Lung (tissue), 12 donors: ENCODE results near the gene MAP2K7. TPM values are rescaled to one million over a fixed set of nuclear protein-coding genes. Genes with fewer than 3 reads are reported as not detected.
"Not testable (repeated sequence)": the region's sequence is repeated elsewhere in the genome, so short reads cannot be mapped to it uniquely, and the experiment has no call there.

Experiments used
- ATAC-seq: fragments of 200-7000 bp; cut with Tn5 transposase; one replicate; pipeline ENCODE4 v1.9.1; 2020; ENCODE audit warnings: moderate number of reproducible peaks; ENCODE audit not compliant: insufficient read depth, low FRiP score
- DNase-seq, 3 donors: peaks; one replicate each; pipeline ENCODE4 v3.0.0-alpha.2; 2013 to 2017
- H3K27ac ChIP-seq, 2 donors: one replicate each; pipeline ENCODE4 v1.5.1; 2013; ENCODE audit warnings: mild to moderate bottlenecking in 2 of 2, moderate library complexity in 2 of 2, control low read depth in 1 of 2, inconsistent platforms in 1 of 2, low read depth in 1 of 2, low read length in 1 of 2
- H3K27me3 ChIP-seq, 3 donors: one replicate each; pipeline ENCODE4 v1.5.1; 2013; ENCODE audit warnings: low read length in 2 of 3; ENCODE audit not compliant: control insufficient read depth in 3 of 3, insufficient read depth in 3 of 3
- H3K36me3 ChIP-seq, 4 donors: one replicate each; pipeline ENCODE4 v1.5.1; 2013; ENCODE audit warnings: low read length in 4 of 4, mild to moderate bottlenecking in 1 of 4, moderate library complexity in 1 of 4; ENCODE audit not compliant: control insufficient read depth in 4 of 4, insufficient read depth in 4 of 4
- H3K4me1 ChIP-seq, 5 donors: one replicate each; pipeline ENCODE4 v1.5.1; 2013; ENCODE audit warnings: low read length in 5 of 5, mild to moderate bottlenecking in 2 of 5, moderate library complexity in 1 of 5; ENCODE audit not compliant: control insufficient read depth in 5 of 5, insufficient read depth in 5 of 5
- H3K4me3 ChIP-seq: one replicate; pipeline ENCODE4 v1.5.1; 2013; ENCODE audit warnings: mild to moderate bottlenecking, control low read depth, moderate library complexity
- H3K9ac ChIP-seq, 2 donors: one replicate each; pipeline ENCODE4 v1.5.1; 2013; ENCODE audit warnings: low read length in 2 of 2, control low read depth in 1 of 2; ENCODE audit not compliant: insufficient read depth in 1 of 2
- H3K9me3 ChIP-seq, 4 donors: one replicate each; pipeline ENCODE4 v1.5.1; 2013; ENCODE audit warnings: low read length in 3 of 4, mild to moderate bottlenecking in 1 of 4, moderate library complexity in 1 of 4; ENCODE audit not compliant: control insufficient read depth in 4 of 4, insufficient read depth in 3 of 4
- WGBS, 2 donors: extraction: QIAGEN DNeasy Blood & Tissue Kit; methylation state at CpG; one replicate each; pipeline ENCODE4 v1.1.7; 2013; 5-methylcytosine and 5-hydroxymethylcytosine counted together
- polyA plus RNA-seq, 2 donors: library from polyadenylated mRNA; stranded (reverse); fragments of 200-250 nt; gene quantifications; one replicate each; pipeline ENCODE4 v1.2.1, GENCODE V29; 2013
- total RNA-seq, 2 donors: library from RNA; depleted of rRNA in 1 of 2; stranded (reverse); fragments of >200 nt in 1 of 2; gene quantifications; one replicate each; pipeline ENCODE4 v1.2.1, GENCODE V29; 2014 to 2021
- TF ChIP-seq, protein P1 (sequence below): IDR thresholded peaks from 2 replicates; pipeline ENCODE4 v1.5.1; 2012; ENCODE audit warnings: mild to moderate bottlenecking; ENCODE audit errors: control extremely low read depth, extremely low read depth
- donor health status: control.
- donor health status: control.
- donor health status: Bipolar disorder and iron deficiency.
- donor health status: healthy.
- donor health status: DM: yes; HTN: yes; CAD: no.

Gene MAP2K7
- total and polyA plus RNA-seq, 4 donors, result 17.8 to 41.7 (median 23.4) TPM

DNA sequence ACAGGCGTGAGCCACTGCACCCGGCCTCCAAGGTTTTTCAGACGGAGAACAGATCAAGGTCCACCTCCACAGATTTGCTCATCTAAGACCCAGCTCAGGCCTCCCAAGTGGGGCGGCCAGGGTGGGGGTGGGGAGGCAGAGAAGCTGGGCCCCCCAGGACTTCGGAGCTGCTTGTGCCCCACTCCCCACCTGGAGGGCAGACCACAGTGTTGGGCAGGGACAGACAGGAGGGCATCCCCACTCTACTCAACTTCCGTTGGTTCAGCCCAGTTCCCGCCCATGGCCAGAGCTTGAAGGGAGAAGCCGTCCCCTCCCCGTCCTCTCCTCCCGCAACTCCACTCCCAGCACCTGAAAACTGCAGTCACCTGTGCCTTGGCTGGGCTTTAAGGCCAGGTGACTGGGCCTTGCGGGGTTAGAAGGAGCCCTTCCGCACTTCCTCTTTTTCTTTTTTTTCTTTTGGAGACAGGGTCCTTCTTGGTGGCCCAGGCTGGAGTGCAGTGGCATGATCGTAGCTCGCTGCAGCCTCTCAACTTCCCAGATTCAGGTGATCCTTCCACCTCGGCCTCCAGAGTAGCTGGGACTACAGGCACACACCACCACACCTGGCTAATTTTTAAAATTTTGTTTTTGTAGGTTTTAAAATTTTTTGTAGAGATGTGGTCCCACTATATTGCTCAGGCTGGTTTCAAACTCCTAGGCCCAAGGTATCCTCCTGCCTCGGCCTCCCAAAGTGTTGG, 16.1 kb upstream of the MAP2K7 start:
- 77 to 80% methylated on average over 16 of the region's 16 CpGs for WGBS, 2 donors
- no peak overlapping the region for H3K9ac ChIP-seq
- H3K36me3 ChIP-seq, result no peaks in the 10 kb centered on the region
- H3K27me3 ChIP-seq, result no peaks in the 10 kb centered on the region
- H3K4me3 ChIP-seq, result no peak overlapping the region
- H3K27ac ChIP-seq, result no peak overlapping the region
- DNase-seq, result no peak
- TF ChIP-seq, protein P1, sequence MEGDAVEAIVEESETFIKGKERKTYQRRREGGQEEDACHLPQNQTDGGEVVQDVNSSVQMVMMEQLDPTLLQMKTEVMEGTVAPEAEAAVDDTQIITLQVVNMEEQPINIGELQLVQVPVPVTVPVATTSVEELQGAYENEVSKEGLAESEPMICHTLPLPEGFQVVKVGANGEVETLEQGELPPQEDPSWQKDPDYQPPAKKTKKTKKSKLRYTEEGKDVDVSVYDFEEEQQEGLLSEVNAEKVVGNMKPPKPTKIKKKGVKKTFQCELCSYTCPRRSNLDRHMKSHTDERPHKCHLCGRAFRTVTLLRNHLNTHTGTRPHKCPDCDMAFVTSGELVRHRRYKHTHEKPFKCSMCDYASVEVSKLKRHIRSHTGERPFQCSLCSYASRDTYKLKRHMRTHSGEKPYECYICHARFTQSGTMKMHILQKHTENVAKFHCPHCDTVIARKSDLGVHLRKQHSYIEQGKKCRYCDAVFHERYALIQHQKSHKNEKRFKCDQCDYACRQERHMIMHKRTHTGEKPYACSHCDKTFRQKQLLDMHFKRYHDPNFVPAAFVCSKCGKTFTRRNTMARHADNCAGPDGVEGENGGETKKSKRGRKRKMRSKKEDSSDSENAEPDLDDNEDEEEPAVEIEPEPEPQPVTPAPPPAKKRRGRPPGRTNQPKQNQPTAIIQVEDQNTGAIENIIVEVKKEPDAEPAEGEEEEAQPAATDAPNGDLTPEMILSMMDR, result no peak
- no peak for ATAC-seq
- H3K9me3 ChIP-seq, result no peaks in the 10 kb centered on the region
- H3K4me1 ChIP-seq, result no peaks in the 10 kb centered on the region

DNA sequence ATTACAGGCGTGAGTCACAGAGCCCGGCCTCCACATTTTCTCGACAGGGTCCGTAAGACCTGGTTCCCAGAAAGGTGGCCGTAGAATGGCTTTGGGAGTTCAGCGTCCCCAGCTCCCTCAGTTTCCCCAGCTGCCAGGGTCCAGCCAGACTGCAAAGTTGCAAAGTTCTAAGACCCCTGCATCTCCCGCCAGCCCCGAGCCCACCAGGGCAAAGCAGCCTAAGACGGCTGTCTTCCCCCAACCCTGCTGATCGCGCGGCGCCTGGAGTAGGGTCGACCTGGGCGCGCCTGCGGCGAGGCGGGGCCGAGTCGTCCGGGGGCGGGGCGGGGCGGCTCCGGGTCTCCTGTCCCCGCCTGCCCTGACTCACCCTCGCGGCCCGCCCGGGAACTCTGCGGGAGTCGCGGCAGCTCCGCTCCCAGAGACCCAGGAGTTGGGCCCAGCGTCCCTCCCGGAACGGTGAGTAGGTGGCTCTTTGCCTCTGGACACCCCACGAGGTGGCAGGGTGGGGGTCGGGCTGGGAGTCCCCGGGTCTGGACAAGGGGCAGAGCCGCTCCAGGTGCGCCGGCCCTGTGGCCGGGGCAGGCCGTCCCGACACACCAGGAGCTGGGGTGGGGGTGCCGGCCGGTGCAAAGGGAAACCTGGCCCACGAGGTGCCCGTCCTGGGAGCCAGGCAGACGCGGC, 15.4 kb upstream of the MAP2K7 start, which contains the start of gene LRRC8E:
Gene LRRC8E, plus strand, starts transcription at position 366 of the 681 bp plus-strand sequence. CDS start 7,094 bp downstream, outside the sequence.
- Histone ChIP-seq H3K4me3 (peak within 1 kb of the TSS; percentile 18), H3K9me3 (no peaks in the 10 kb centered on the region), H3K27ac (no peak within 1 kb of the TSS), H3K9ac (no peak within 1 kb of the TSS), H3K36me3 (no peaks in the 10 kb centered on the region), H3K4me1 (no peaks in the 10 kb centered on the region), H3K27me3 (no peaks in the 10 kb centered on the region)
- TF ChIP-seq, protein P1, result no peak
- DNase-seq (peak; percentile 42 to 55 (median 46)), ATAC-seq (peak; percentile 86)
- 8 to 9% methylated on average over 51 to 53 of the region's 53 CpGs for WGBS, 2 donors

DNA sequence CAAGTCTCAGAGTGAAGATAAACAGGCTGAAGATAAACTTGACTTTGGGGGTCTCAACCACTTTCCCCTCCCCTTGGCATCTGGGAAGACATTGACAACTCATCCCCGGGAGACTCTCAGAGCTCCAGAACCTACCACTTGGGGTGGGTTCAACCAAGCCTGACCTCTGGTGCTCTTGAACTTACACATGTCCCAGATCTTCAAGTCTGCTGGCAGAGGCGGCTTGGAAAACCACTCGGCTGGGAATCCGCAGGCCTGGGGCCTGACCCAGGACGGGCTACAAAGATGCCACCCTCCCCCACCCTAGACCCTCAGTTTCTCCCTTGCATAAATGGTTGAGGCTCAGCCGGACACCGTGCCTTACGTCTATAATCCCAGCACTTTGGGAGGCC, 14.9 kb upstream of the MAP2K7 start:
- Histone ChIP-seq H3K9ac (no peak overlapping the region), H3K36me3 (no peaks in the 10 kb centered on the region), H3K27ac (no peak overlapping the region), H3K4me1 (no peaks in the 10 kb centered on the region), H3K27me3 (no peaks in the 10 kb centered on the region), H3K9me3 (no peaks in the 10 kb centered on the region), H3K4me3 (peak overlapping the region; percentile 18)
- DNase-seq, result no peak
- no peak for ATAC-seq
- WGBS, 2 donors, result 68 to 79% methylated on average over 8 of the region's 8 CpGs
- TF ChIP-seq, protein P1, result no peak

DNA sequence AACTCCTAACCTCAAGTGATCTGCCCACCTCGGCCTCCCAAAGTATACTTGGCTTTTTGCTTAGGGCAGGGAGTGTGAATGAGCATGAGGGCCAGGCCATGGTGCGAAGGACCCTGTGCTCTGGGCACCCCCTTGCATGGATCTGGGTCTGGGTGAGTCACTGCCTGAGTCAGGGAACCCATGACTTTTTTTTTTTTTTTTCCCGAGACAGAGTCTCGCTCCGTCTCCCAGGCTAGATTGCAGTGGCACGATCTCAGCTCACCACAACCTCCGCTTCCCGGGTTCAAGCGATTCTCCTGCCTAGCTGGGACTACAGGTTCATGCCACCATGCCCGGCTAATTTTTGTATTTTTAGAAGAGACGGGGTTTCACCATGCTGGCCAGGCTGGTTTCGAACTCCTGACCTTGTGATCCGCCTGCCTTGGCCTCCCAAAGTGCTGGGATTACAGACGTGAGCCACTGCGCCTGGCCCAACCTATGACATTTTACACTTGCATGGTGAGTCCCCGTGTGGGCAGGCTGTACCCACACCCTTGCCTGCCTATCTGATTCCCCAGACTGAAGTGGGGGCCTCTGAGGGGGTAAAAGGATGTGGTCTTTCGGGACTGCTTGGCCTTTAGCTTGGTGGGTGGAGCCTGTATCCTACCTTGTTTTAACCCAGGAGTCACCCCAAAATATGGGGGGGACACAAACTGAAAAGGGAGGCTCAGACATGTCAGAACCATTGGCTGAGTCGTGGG, 10.1 kb upstream of the MAP2K7 start:
- not testable (repeated sequence) for H3K27me3 ChIP-seq, H3K27ac ChIP-seq, H3K4me3 ChIP-seq, DNase-seq, H3K9me3 ChIP-seq, ATAC-seq, H3K9ac ChIP-seq, H3K4me1 ChIP-seq, H3K36me3 ChIP-seq
- 83% methylated on average over 18 of the region's 18 CpGs for whole genome bisulfite sequencing, 2 donors
